Panc1 (cell line): Measurements from ENCODE around the gene TACC2. TPM values are rescaled to one million over a fixed set of nuclear protein-coding genes. Genes with fewer than 3 reads are reported as not detected.

Experiments used
- ATAC-seq: fragments of 200-7000 bp; cut with Tn5 transposase; 2 replicates; pipeline ENCODE4 v1.9.1; 2020; ENCODE audit warnings: mild to moderate bottlenecking, moderate library complexity
- BruUV-seq: library from RNA; stranded (reverse); fragments of 400-500 nt; replicated peaks from 2 replicates; lab custom pipeline; 2021; lab: Mats Ljungman, UMichigan
- CTCF ChIA-PET: fragments of 300-600 bp; sonication (Branson Sonifier 250); formaldehyde crosslinking; loops from one replicate; lab custom pipeline; 2022; ENCODE audit warnings: antibody characterized with exemption; lab: Charles Lee
- POLR2A ChIA-PET: fragments of 300-600 bp; sonication (Branson Sonifier 250); formaldehyde crosslinking; loops from one replicate; lab custom pipeline; 2022; ENCODE audit warnings: antibody characterized with exemption; lab: Charles Lee
- DNase-seq: peaks from one replicate; pipeline ENCODE4 v3.0.0-alpha.2; 2010; ENCODE audit warnings: low read depth, low spot score
- H3K27ac ChIP-seq: 2 replicates; pipeline ENCODE4 v1.5.1; 2011; ENCODE audit warnings: mild to moderate bottlenecking, low read length, inconsistent platforms
- H3K27me3 ChIP-seq: fragments of 200-500 bp; sonication (Bioruptor generic); 2 replicates; pipeline ENCODE4 v1.6.0; 2014; ENCODE audit warnings: low read length, inconsistent platforms; ENCODE audit not compliant: control insufficient read depth, insufficient read depth
- H3K36me3 ChIP-seq: fragments of 200-500 bp; sonication (Bioruptor generic); 2 replicates; pipeline ENCODE4 v1.5.1; 2014; ENCODE audit warnings: inconsistent platforms, mild to moderate bottlenecking, low read length, moderate library complexity; ENCODE audit not compliant: control insufficient read depth, insufficient read depth
- H3K4me1 ChIP-seq: 2 replicates; pipeline ENCODE4 v1.5.1; 2011; ENCODE audit warnings: inconsistent platforms, mild to moderate bottlenecking, low read length, moderate library complexity; ENCODE audit not compliant: control insufficient read depth, insufficient read depth
- H3K4me3 ChIP-seq, 2 experiments: 2 replicates each; pipeline ENCODE4 v1.5.1; 2011 to 2012; ENCODE audit warnings: low read depth in 2 of 2, low read length in 2 of 2, mild to moderate bottlenecking in 2 of 2, inconsistent platforms in 1 of 2, moderate library complexity in 1 of 2
- H3K9me3 ChIP-seq: fragments of 200-500 bp; sonication (Bioruptor generic); 2 replicates; pipeline ENCODE4 v1.5.1; 2014; ENCODE audit warnings: low read depth, mild to moderate bottlenecking, inconsistent platforms, low read length, moderate library complexity; ENCODE audit not compliant: control insufficient read depth, insufficient read depth
- CTCF ChIP-seq: fragments of 450-650 bp; IDR thresholded peaks from 2 replicates; pipeline ENCODE4 v1.5.1; 2017; ENCODE audit warnings: mild to moderate bottlenecking
- POLR2AphosphoS5 ChIP-seq: IDR thresholded peaks from 2 replicates; pipeline ENCODE4 v1.6.1; 2012; ENCODE audit warnings: mild to moderate bottlenecking, low read depth, low read length, moderate library complexity
- REST ChIP-seq, 2 experiments: IDR thresholded peaks; 2 replicates each; pipeline ENCODE4 v1.6.1; 2011 to 2012; ENCODE audit warnings: low read depth in 2 of 2, control low read depth in 1 of 2, low read length in 1 of 2, mild to moderate bottlenecking in 1 of 2, moderate library complexity in 1 of 2; ENCODE audit not compliant: insufficient read depth in 1 of 2
- SIN3A ChIP-seq: IDR thresholded peaks from 2 replicates; pipeline ENCODE4 v1.6.1; 2012; ENCODE audit warnings: low read depth, mild to moderate bottlenecking, low read length, moderate library complexity, borderline replicate concordance; ENCODE audit not compliant: insufficient read depth
- TCF7L2 ChIP-seq: IDR thresholded peaks from 2 replicates; pipeline ENCODE4 v1.6.1; 2011; ENCODE audit warnings: mild to moderate bottlenecking, low read depth, low read length, inconsistent platforms
- in situ Hi-C: cut with HindIII; loops from 2 replicates; pipeline ENCODE4 v1.10.0; 2016; ENCODE audit warnings: low sequenced_read_pairs, low pct_unique_long_range_greater_than_20kb
- intact Hi-C: fragments of 100-400 bp; cut with micrococcal nuclease; formaldehyde crosslinking; loops from one replicate; pipeline ENCODE4 v1.10.0; 2022; ENCODE audit not compliant: unreplicated experiment
- total RNA-seq: library from RNA; stranded (reverse); gene quantifications from one replicate; pipeline ENCODE4 v1.2.1, GENCODE V29; 2021; ENCODE audit not compliant: unreplicated experiment

Gene TACC2
- total RNA-seq, 1 experiment from 2014 or later, result 133 TPM

GRCh38 chr10:122018491-122018890 is 29.5 kb downstream of the TACC2 start:
- Histone ChIP-seq H3K4me3 (peak overlapping the region; percentile 36 to 78), H3K27me3 (no peaks in the 10 kb centered on the region), H3K36me3 (no peaks in the 10 kb centered on the region), H3K27ac (peak overlapping the region; percentile 63), H3K4me1 (peaks cover 22% of the 10 kb centered on the region), H3K9me3 (no peaks in the 10 kb centered on the region)
- ATAC-seq, result no peak
- TF ChIP-seq POLR2AphosphoS5 (no peak), TCF7L2 (no peak), SIN3A (no peak), CTCF (no peak), REST (IDR thresholded peaks at IDR 0.05; ENCODE audit: insufficient read depth in 1 of 2, low read depth in 2 of 2, low read length in 1 of 2) (no peak)
- POLR2A ChIA-PET, result no interaction called here
- intact Hi-C loops (no loop called here), in situ Hi-C loops (no loop called here)
- DNase-seq, result no peak
- no TSS peak for BruUV-seq
- CTCF ChIA-PET, result no interaction called here

GRCh38 chr10:122018951-122019413 is 30.0 kb downstream of the TACC2 start:
- Histone ChIP-seq H3K9me3 (no peaks in the 10 kb centered on the region), H3K36me3 (no peaks in the 10 kb centered on the region), H3K4me3 (peak overlapping the region; percentile 36 to 78), H3K27ac (peak overlapping the region; percentile 63), H3K4me1 (peaks cover 22% of the 10 kb centered on the region), H3K27me3 (no peaks in the 10 kb centered on the region)
- ChIA-PET CTCF (interaction anchor here (0.6 kb wide), 1 partner anchor 36 kb away, joined by 7 read pairs; no protein-coding TSS in a partner anchor), POLR2A (no interaction called here)
- in situ Hi-C loops (no loop called here), intact Hi-C loops (no loop called here)
- ATAC-seq (peak; percentile 80), DNase-seq (no peak)
- BruUV-seq, result no TSS peak
- TF ChIP-seq TCF7L2, result 0 out of 2 replicates have a peak, but pooled peaks have one; percentile 26
- TF ChIP-seq POLR2AphosphoS5, result no peak
- 0 out of 2 replicates have a peak, but pooled peaks have one; percentile 22 for TF ChIP-seq SIN3A

- ATAC-seq (peak; percentile 77), DNase-seq (no peak)
- Histone ChIP-seq H3K9me3 (no peaks in the 10 kb centered on the region), H3K36me3 (no peaks in the 10 kb centered on the region), H3K27ac (peak overlapping the region; percentile 20; the same call in 1 of the 2 replicates), H3K27me3 (no peaks in the 10 kb centered on the region), H3K4me3 (peak overlapping the region; percentile 36 to 78), H3K4me1 (peaks cover 22% of the 10 kb centered on the region)
- ChIA-PET CTCF (interaction anchor here (0.6 kb wide), 1 partner anchor 36 kb away, joined by 7 read pairs; no protein-coding TSS in a partner anchor), POLR2A (no interaction called here)
- TF ChIP-seq REST (IDR thresholded peaks at IDR 0.05; ENCODE audit: insufficient read depth in 1 of 2, low read depth in 2 of 2, low read length in 1 of 2) (no peak), CTCF (no peak), SIN3A (no peak), POLR2AphosphoS5 (no peak), TCF7L2 (no peak)
- no TSS peak for BruUV-seq
- in situ Hi-C loops (no loop called here), intact Hi-C loops (no loop called here)
These were observed 30.5 kb downstream of the TACC2 start for GRCh38 chr10:122019414-122019975.
